KMS-11 (cell line): ENCODE data around the gene THY1.

Experiments used
- H2AFZ ChIP-seq: fragments of 200-600 bp; sonication (generic); 2 replicates; pipeline ENCODE4 v1.6.1; 2016; ENCODE audit warnings: antibody characterized with exemption, mixed run types, low read depth
- H3K27ac ChIP-seq: fragments of 200-600 bp; sonication (generic); 2 replicates; pipeline ENCODE4 v1.6.1; 2016; ENCODE audit warnings: mild to moderate bottlenecking, mixed run types
- H3K27me3 ChIP-seq: fragments of 200-600 bp; sonication (generic); 2 replicates; pipeline ENCODE4 v1.6.1; 2017; ENCODE audit warnings: mild to moderate bottlenecking, low read depth, mixed run types, moderate library complexity; ENCODE audit not compliant: insufficient read depth
- H3K36me3 ChIP-seq: fragments of 200-600 bp; sonication (generic); 2 replicates; pipeline ENCODE4 v1.6.1; 2017; ENCODE audit warnings: mild to moderate bottlenecking, mixed run types; ENCODE audit not compliant: insufficient read depth
- H3K4me1 ChIP-seq: fragments of 200-600 bp; sonication (generic); 2 replicates; pipeline ENCODE4 v1.6.1; 2016; ENCODE audit warnings: mild to moderate bottlenecking, low read depth, mixed run types; ENCODE audit not compliant: poor library complexity, severe bottlenecking
- H3K4me2 ChIP-seq: fragments of 200-600 bp; sonication (generic); 2 replicates; pipeline ENCODE4 v1.7.0; 2016; ENCODE audit warnings: mild to moderate bottlenecking, mixed run types
- H3K4me3 ChIP-seq: fragments of 200-600 bp; sonication (generic); IDR thresholded peaks from 2 replicates; pipeline ENCODE4 v1.6.1; 2017; ENCODE audit warnings: low read depth, low read length, mixed read lengths; ENCODE audit not compliant: insufficient read depth
- H3K79me2 ChIP-seq: fragments of 200-600 bp; sonication (generic); 2 replicates; pipeline ENCODE4 v1.6.1; 2016; ENCODE audit warnings: low read depth, mixed run types; ENCODE audit not compliant: insufficient read depth
- H3K9ac ChIP-seq: fragments of 200-600 bp; sonication (generic); 2 replicates; pipeline ENCODE4 v1.6.1; 2016; ENCODE audit warnings: mild to moderate bottlenecking, mixed run types
- H4K20me1 ChIP-seq: fragments of 200-600 bp; sonication (generic); 2 replicates; pipeline ENCODE4 v1.6.1; 2016; ENCODE audit warnings: mild to moderate bottlenecking, mixed run types; ENCODE audit not compliant: insufficient read depth
- TF ChIP-seq, protein P1 (sequence below): fragments of 200-600 bp; sonication (generic); conservative IDR thresholded peaks from 2 replicates; pipeline ENCODE4 v1.6.1; 2017; ENCODE audit warnings: low read depth, mild to moderate bottlenecking, antibody characterized with exemption, low read length, moderate library complexity, mixed read lengths

Gene THY1

DNA sequence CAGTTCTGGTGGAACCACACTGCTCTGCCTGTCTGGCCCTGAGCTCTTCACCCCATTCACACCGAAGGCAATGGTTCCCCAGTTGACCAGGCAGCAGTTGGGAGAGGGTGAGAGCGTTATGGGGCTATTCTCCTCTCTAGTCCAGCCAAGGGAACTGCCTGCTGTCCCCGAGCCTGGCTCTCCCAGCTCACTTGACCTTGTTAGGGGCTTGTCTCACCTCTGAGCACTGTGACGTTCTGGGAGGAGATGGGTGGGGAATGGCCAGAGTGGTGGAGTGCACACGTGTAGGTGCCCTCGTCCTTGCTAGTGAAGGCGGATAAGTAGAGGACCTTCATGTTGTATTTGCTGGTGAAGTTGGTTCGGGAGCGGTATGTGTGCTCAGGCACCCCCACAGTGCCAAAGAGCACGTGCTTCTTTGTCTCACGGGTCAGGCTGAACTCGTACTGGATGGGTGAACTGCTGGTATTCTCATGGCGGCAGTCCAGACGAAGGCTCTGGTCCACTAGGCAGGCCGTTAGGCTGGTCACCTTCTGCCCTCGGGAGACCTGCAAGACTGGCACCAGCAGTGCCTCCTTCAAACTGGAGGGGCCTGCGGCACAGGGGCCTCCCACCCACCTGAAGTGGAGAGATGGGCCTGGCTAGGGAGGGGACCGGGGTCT is 3.0 kb downstream of the THY1 start:
- TF ChIP-seq, protein P1, sequence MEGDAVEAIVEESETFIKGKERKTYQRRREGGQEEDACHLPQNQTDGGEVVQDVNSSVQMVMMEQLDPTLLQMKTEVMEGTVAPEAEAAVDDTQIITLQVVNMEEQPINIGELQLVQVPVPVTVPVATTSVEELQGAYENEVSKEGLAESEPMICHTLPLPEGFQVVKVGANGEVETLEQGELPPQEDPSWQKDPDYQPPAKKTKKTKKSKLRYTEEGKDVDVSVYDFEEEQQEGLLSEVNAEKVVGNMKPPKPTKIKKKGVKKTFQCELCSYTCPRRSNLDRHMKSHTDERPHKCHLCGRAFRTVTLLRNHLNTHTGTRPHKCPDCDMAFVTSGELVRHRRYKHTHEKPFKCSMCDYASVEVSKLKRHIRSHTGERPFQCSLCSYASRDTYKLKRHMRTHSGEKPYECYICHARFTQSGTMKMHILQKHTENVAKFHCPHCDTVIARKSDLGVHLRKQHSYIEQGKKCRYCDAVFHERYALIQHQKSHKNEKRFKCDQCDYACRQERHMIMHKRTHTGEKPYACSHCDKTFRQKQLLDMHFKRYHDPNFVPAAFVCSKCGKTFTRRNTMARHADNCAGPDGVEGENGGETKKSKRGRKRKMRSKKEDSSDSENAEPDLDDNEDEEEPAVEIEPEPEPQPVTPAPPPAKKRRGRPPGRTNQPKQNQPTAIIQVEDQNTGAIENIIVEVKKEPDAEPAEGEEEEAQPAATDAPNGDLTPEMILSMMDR: no peak
- no peaks in the 10 kb centered on the region for H3K36me3 ChIP-seq
- no peaks in the 10 kb centered on the region for H4K20me1 ChIP-seq
- no peak overlapping the region for H3K27ac ChIP-seq
- no peak overlapping the region for H3K9ac ChIP-seq
- no peak overlapping the region for H3K4me3 ChIP-seq
- H2AFZ ChIP-seq: no peak overlapping the region
- no peak overlapping the region for H3K4me2 ChIP-seq
- H3K4me1 ChIP-seq: no peaks in the 10 kb centered on the region
- no peaks in the 10 kb centered on the region for H3K27me3 ChIP-seq
- H3K79me2 ChIP-seq: no peaks in the 10 kb centered on the region

DNA sequence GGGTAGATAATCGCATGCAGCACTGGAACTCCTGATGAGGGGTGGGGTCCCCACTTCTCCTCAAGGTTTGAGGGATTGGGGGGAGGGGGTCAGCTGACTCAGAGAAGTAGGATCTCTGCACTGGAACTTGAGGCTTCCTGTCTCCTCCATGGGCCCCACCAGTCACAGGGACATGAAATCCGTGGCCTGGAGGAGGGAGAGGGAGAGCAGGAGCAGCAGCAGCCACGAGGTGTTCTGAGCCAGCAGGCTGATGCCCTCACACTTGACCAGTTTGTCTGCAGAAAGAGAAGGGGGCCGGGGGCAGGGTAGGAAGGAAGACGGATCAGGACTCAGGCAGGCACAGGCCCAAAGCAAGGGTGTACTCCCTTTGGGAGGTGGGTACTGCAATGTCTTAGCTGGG is 3.7 kb downstream of the THY1 start:
- Histone ChIP-seq H3K27ac (no peak overlapping the region), H3K4me1 (no peaks in the 10 kb centered on the region), H2AFZ (no peak overlapping the region), H3K4me3 (no peak overlapping the region), H3K36me3 (no peaks in the 10 kb centered on the region), H3K79me2 (no peaks in the 10 kb centered on the region), H3K9ac (no peak overlapping the region), H3K4me2 (no peak overlapping the region), H4K20me1 (no peaks in the 10 kb centered on the region), H3K27me3 (no peaks in the 10 kb centered on the region)
- TF ChIP-seq, protein P1: no peak

DNA sequence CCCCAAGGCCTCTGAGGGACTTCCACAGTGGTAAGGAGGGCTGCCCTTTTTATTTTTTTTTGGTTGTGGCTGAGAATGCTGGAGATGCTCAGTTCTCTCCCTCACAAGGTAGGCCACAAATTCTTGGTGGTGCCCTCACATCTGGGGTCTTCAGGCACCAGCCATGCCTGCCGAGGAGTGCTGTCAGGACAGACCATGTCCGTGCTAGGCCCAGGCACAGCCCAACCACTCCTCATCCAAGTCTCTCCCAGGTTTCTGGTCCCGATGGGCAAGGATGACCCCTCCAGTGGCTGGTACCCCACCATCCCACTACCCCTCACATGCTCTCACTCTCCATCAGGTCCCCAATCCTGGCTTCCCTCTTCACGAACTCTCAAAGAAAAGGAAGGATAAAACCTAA is 4.2 kb downstream of the THY1 start:
- H4K20me1 ChIP-seq: no peaks in the 10 kb centered on the region
- H3K4me2 ChIP-seq: no peak overlapping the region
- TF ChIP-seq, protein P1: no peak
- H3K79me2 ChIP-seq: no peaks in the 10 kb centered on the region
- H3K36me3 ChIP-seq: no peaks in the 10 kb centered on the region
- H3K4me1 ChIP-seq: no peaks in the 10 kb centered on the region
- H2AFZ ChIP-seq: no peak overlapping the region
- H3K27ac ChIP-seq: no peak overlapping the region
- no peak overlapping the region for H3K9ac ChIP-seq
- H3K27me3 ChIP-seq: no peaks in the 10 kb centered on the region
- no peak overlapping the region for H3K4me3 ChIP-seq

DNA sequence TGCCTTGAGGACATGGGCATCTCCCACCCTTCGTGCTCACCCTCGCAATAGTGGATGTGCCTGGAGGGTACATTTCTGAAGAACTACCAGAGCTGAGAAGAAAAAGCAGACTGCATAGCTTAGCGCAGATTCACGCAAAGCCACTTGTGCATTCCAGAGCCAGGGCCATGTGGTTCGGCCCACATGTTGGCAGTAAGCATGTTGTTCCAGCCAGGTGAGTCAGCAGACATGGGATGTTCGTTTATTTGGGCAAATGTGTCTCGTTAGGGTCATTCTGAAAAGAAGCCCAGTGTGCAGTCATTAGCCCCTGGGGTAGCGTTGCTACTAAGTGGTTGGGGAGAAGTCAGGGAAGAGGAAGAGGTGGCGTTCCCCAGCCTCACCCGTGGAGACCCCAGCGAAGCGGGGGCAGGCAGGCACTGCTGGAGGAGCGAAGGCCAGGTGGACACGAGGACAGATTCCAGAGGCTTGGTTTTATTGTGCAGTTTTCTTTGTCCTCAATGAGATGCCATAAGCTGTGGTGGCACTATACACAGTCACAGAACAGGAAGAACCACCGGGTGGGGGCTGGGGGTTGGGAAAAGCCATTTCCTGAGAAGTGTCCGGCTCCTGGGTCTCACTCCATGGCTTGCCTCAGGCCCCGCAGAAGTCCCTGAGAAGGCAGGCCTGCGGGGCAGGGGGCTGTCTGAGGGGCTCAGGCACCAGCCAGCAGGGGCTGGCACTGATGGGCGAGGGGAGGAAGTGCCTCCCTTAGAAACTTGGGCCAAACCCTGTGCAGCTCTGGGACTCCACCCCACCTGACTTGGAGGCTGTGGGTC is 5.0 kb downstream of the THY1 start:
- H4K20me1 ChIP-seq: no peaks in the 10 kb centered on the region
- TF ChIP-seq, protein P1: no peak
- H3K4me2 ChIP-seq: no peak overlapping the region

More for the DNA sequence above, 5.0 kb downstream of the THY1 start:
- Histone ChIP-seq H3K79me2 (no peaks in the 10 kb centered on the region), H2AFZ (no peak overlapping the region), H3K27me3 (no peaks in the 10 kb centered on the region), H3K9ac (no peak overlapping the region), H3K4me3 (no peak overlapping the region), H3K27ac (no peak overlapping the region), H3K36me3 (no peaks in the 10 kb centered on the region), H3K4me1 (no peaks in the 10 kb centered on the region)
